ENCODE data around the gene ZP4. TPM values are rescaled to one million over a fixed set of nuclear protein-coding genes. Genes with fewer than 3 reads are reported as not detected.
"Not testable (repeated sequence)": the region's sequence is repeated elsewhere in the genome, so short reads cannot be mapped to it uniquely, and the experiment has no call there.

ZP4 gene
- total RNA-seq, 4 donors from 2014 or later = not detected

DNA sequence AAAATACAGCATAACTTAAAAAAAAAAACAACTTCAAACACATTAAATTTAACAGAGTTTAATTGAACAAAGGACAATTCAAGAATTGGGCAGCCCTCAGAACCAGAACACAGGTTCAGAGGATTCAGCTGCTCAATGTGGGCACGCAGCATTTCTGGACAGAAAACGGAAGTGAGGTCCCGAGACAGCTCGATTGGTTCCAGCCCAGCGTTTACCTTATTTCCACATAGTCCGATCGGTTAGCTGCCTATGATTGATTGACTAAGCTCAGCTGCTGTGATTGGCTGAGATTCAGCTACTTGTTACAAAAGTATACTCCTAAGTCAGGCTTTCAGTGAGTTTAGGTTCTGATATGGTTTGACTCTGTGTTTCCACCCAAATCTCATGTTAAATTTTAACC, 33.3 kb downstream of the ZP4 start:
- no peak overlapping the region for H3K4me3 ChIP-seq
- H3K4me1 ChIP-seq = no peaks in the 10 kb centered on the region
- no peak overlapping the region for H3K27ac ChIP-seq
- WGBS, 2 donors (ENCODE audit: low coverage in 1 of 2) = 88 to 91% methylated on average over 7 of the region's 7 CpGs
- intact Hi-C loops (cut with DNase I; ENCODE audit: low total_unique reads) (no loop called here), in situ Hi-C loops (cut with MboI; ENCODE audit: low pct_ligation_motif_present in 1 of 4, low pct_unique_long_range_greater_than_20kb in 1 of 4, low sequenced_read_pairs in 3 of 4) (no loop called here)
- TF ChIP-seq EP300 (IDR thresholded peaks at IDR 0.05; ENCODE audit: low read depth) (no peak), POLR2AphosphoS5 (IDR thresholded peaks at IDR 0.05) (no peak), POLR2A (IDR thresholded peaks at IDR 0.05) (no peak)
- TF ChIP-seq, protein P1, sequence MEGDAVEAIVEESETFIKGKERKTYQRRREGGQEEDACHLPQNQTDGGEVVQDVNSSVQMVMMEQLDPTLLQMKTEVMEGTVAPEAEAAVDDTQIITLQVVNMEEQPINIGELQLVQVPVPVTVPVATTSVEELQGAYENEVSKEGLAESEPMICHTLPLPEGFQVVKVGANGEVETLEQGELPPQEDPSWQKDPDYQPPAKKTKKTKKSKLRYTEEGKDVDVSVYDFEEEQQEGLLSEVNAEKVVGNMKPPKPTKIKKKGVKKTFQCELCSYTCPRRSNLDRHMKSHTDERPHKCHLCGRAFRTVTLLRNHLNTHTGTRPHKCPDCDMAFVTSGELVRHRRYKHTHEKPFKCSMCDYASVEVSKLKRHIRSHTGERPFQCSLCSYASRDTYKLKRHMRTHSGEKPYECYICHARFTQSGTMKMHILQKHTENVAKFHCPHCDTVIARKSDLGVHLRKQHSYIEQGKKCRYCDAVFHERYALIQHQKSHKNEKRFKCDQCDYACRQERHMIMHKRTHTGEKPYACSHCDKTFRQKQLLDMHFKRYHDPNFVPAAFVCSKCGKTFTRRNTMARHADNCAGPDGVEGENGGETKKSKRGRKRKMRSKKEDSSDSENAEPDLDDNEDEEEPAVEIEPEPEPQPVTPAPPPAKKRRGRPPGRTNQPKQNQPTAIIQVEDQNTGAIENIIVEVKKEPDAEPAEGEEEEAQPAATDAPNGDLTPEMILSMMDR (IDR thresholded peaks at IDR 0.05) = no peak
- no peaks in the 10 kb centered on the region for H3K36me3 ChIP-seq
- no peaks in the 10 kb centered on the region for H3K27me3 ChIP-seq
- H3K9me3 ChIP-seq = no peaks in the 10 kb centered on the region
- DNase-seq = no peak

DNA sequence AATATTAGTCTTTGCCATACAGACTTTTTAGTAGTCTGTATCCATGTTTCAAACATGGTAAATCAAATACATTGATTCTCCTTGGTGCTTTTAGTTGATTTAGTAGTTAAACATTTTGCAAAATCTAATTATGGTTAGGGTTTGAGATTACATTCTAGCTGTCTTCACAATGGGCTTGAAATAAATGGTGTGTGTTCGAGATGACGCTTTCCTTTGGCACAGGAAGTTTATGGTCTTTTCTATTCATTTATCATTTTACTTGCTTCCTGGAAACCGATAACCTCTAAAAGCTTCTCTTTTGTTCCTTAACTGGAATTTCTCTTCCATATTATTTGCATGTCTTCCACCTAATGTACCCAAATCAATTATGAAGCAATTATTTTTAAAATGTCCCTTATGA, 38.4 kb downstream of the ZP4 start:
- no peak overlapping the region for H3K27ac ChIP-seq
- no peak for DNase-seq
- intact Hi-C loops (cut with DNase I; ENCODE audit: low total_unique reads) (no loop called here), in situ Hi-C loops (cut with MboI; ENCODE audit: low pct_ligation_motif_present in 1 of 4, low pct_unique_long_range_greater_than_20kb in 1 of 4, low sequenced_read_pairs in 3 of 4) (no loop called here)
- H3K27me3 ChIP-seq = no peaks in the 10 kb centered on the region
- no peaks in the 10 kb centered on the region for H3K9me3 ChIP-seq
- WGBS, 2 donors (ENCODE audit: low coverage in 1 of 2) = 29 to 45% methylated on average over 3 of the region's 3 CpGs
- no peak overlapping the region for H3K4me3 ChIP-seq
- H3K4me1 ChIP-seq = no peaks in the 10 kb centered on the region
- no peaks in the 10 kb centered on the region for H3K36me3 ChIP-seq
- TF ChIP-seq EP300 (IDR thresholded peaks at IDR 0.05; ENCODE audit: low read depth) (no peak), POLR2A (IDR thresholded peaks at IDR 0.05) (no peak), POLR2AphosphoS5 (IDR thresholded peaks at IDR 0.05) (no peak)
- TF ChIP-seq, protein P1 (IDR thresholded peaks at IDR 0.05) = no peak

DNA sequence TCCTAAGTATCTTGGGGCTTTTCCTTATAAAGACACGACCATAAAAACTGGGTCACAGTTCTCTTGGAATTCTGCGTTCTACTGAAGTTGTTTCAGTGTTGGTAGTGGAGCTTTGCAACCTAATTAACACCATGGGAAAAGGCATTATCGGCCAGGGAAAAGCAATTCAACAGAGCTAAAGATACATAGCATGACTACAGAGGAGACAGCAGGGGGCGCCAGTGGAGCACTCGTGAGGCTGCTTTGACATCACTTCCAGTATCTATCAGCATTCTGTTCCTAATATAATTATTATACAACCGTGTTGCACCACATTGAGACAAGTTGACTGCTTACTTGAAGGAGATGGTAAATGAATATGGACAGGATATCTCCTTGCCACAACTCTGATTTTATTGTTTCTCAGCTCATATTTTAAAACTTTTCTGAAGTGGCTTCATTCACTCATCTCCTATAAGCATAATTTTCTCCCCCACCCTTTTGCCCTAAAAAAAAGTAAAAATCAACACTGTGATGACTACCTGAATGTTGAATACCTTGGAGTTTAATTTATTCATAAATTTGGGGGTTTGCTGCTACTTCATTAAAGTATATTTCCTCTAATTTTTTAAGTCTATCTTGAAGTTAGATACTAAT, 39.4 kb downstream of the ZP4 start:
- Histone ChIP-seq H3K9me3 (no peaks in the 10 kb centered on the region), H3K4me1 (no peaks in the 10 kb centered on the region), H3K27ac (no peak overlapping the region), H3K27me3 (no peaks in the 10 kb centered on the region), H3K4me3 (no peak overlapping the region), H3K36me3 (no peaks in the 10 kb centered on the region)
- DNase-seq = peak; percentile 47
- WGBS, 2 donors (ENCODE audit: low coverage in 1 of 2) = 17% methylated on average over 3 to 6 of the region's 6 CpGs
- in situ Hi-C loops (cut with MboI; ENCODE audit: low pct_ligation_motif_present in 1 of 4, low pct_unique_long_range_greater_than_20kb in 1 of 4, low sequenced_read_pairs in 3 of 4) (no loop called here), intact Hi-C loops (cut with DNase I; ENCODE audit: low total_unique reads) (no loop called here)
- TF ChIP-seq, protein P1 (IDR thresholded peaks at IDR 0.05) = peak in 4 of 5 experiments; percentile 20 to 42 (median 31)
- no peak for TF ChIP-seq POLR2A (IDR thresholded peaks at IDR 0.05)

DNA sequence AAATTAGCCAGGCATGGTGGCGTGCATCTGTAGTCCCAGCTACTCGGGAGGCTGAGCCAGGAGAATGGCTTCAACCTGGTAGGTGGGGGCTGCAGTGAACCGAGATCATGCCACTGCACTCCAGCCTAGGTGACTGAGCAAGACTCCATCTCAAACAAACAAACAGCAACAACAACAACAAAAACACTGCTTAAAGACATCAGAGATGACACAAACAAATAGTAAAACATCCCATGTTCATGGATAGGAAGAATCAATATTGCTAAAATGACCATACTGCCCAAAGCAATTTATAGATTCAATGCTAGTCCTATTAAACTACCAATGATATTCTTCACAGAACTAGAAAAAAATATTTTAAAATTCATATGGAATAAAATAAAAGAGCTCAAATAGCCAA, 47.2 kb downstream of the ZP4 start:
- H3K27me3 ChIP-seq; H3K9me3 ChIP-seq; intact Hi-C loops (cut with DNase I; ENCODE audit: low total_unique reads); DNase-seq; H3K4me1 ChIP-seq; in situ Hi-C loops (cut with MboI; ENCODE audit: low pct_ligation_motif_present in 1 of 4, low pct_unique_long_range_greater_than_20kb in 1 of 4, low sequenced_read_pairs in 3 of 4); H3K4me3 ChIP-seq; H3K36me3 ChIP-seq; H3K27ac ChIP-seq: not testable (repeated sequence)
- WGBS, 2 donors (ENCODE audit: low coverage in 1 of 2) = 87% methylated on average over 3 of the region's 3 CpGs; no CpG with 5 or more reads in 1 of the 2 donors

DNA sequence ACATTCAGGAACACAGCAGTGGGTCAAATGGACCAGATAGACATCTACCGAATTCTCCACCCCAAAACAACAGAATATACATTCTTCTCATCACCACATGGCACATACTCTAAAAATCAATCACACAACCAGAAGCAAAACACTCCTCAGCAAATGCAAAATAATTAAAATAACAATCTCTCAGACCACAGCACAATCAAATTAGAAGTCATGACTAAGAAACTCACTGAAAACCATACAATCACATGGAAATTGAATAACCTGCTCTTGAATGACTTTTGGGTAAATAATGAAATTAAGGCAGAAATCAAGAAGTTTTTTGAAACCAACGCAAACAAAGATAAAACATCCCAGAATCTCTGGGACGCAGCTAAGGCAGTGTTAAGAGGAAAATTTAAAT, 49.2 kb downstream of the ZP4 start:
- WGBS, 2 donors (ENCODE audit: low coverage in 1 of 2) = 44 to 69% methylated on average over 2 to 3 of the region's 3 CpGs
- intact Hi-C loops (cut with DNase I; ENCODE audit: low total_unique reads) = no loop called here
- Histone ChIP-seq H3K27me3 (no peaks in the 10 kb centered on the region), H3K9me3 (no peaks in the 10 kb centered on the region), H3K4me3 (no peak overlapping the region), H3K27ac (no peak overlapping the region), H3K4me1 (no peaks in the 10 kb centered on the region), H3K36me3 (no peaks in the 10 kb centered on the region)
- in situ Hi-C loops (cut with MboI; ENCODE audit: low pct_ligation_motif_present in 1 of 4, low pct_unique_long_range_greater_than_20kb in 1 of 4, low sequenced_read_pairs in 3 of 4) = no loop called here
- TF ChIP-seq EP300 (IDR thresholded peaks at IDR 0.05; ENCODE audit: low read depth) (no peak), POLR2A (IDR thresholded peaks at IDR 0.05) (no peak), POLR2AphosphoS5 (IDR thresholded peaks at IDR 0.05) (no peak)
- TF ChIP-seq, protein P1 (IDR thresholded peaks at IDR 0.05) = no peak
- no peak for DNase-seq
